ENCODE data around the gene CYTH2. TPM values are rescaled to one million over a fixed set of nuclear protein-coding genes. Genes with fewer than 3 reads are reported as not detected.

CYTH2 gene
- total and polyA plus RNA-seq, 9 of the 15 experiments (the other 6 are each of a cell fraction or from before 2014, with no cell fraction given) = 1.8 to 45.2 (median 23.8) TPM

GRCh38 chr19:48443256-48443655 lies 25.9 kb upstream of the CYTH2 start:
- no TSS peak for BruUV-seq (replicated peaks)
- H3K9me3 ChIP-seq (replicated peaks; ENCODE audit: control insufficient read depth, insufficient read depth, low read depth, low read length) = no peaks in the 10 kb centered on the region
- no peaks in the 10 kb centered on the region for H3K27me3 ChIP-seq (ENCODE audit: control insufficient read depth in 2 of 2, insufficient read depth in 2 of 2, low read length in 2 of 2)
- no peak for TF ChIP-seq HNRNPUL1 (IDR thresholded peaks at IDR 0.05; ENCODE audit: low read length)
- TF ChIP-seq ZBTB11 (CRISPR knock-in tag; IDR thresholded peaks at IDR 0.05) = no peak
- TF ChIP-seq RFX7 (CRISPR knock-in tag; IDR thresholded peaks at IDR 0.05) = no peak
- TF ChIP-seq ZNF583 (CRISPR knock-in tag; IDR thresholded peaks at IDR 0.05) = no peak
- TF ChIP-seq ZBTB33 (CRISPR knock-in tag; IDR thresholded peaks at IDR 0.05) = peak; percentile 63
- no peak for TF ChIP-seq E2F4 (CRISPR knock-in tag; IDR thresholded peaks at IDR 0.05; ENCODE audit: low read depth)
- 0 out of 2 replicates have a peak, but pooled peaks have one; percentile 25 for TF ChIP-seq HNRNPL (IDR thresholded peaks at IDR 0.05; ENCODE audit: low read depth, low read length)
- no peak for TF ChIP-seq ZNF280A (IDR thresholded peaks at IDR 0.05; ENCODE audit: low read depth, partially characterized antibody)
- DNase-seq (ENCODE audit: extremely low read depth in 1 of 4, low spot score in 3 of 4) = peak in 1 of 4 experiments; percentile 11
- H2AFZ ChIP-seq (ENCODE audit: low read depth, low read length) = no peak overlapping the region
- peaks cover 12 to 14% of the 10 kb centered on the region in 2 experiments for H3K4me1 ChIP-seq (replicated peaks in 1 of 2; ENCODE audit: control insufficient read depth in 2 of 2, insufficient read depth in 2 of 2, low read length in 2 of 2)
- intact Hi-C loops (cut with micrococcal nuclease) = no loop called here
- peaks cover 42% of the 10 kb centered on the region for H3K36me3 ChIP-seq (ENCODE audit: control insufficient read depth, insufficient read depth, low read length)
- in situ Hi-C loops (cut with MboI) = no loop called here
- H3K9ac ChIP-seq (ENCODE audit: insufficient read depth in 1 of 2, low read depth in 2 of 2, low read length in 2 of 2) = no peak overlapping the region
- no peaks in the 10 kb centered on the region for H4K20me1 ChIP-seq (replicated peaks; ENCODE audit: control insufficient read depth, insufficient read depth, low read length)
- no peak for FAIRE-seq
- no peak for ATAC-seq
- no peak overlapping the region for H3K4me3 ChIP-seq
- 93% methylated on average over 28 of the region's 60 CpGs for WGBS (ENCODE audit: insufficient coverage, low coverage, missing lambda C conversion rate)
- no peaks in the 10 kb centered on the region for H3K9me1 ChIP-seq (ENCODE audit: control insufficient read depth, insufficient read depth, low read length)
- ChIA-PET CTCF (ENCODE audit: low intra/inter-chr PET ratio) (no interaction called here), POLR2A (no interaction called here)
- H3K4me2 ChIP-seq (ENCODE audit: insufficient read depth, low read length) = no peak overlapping the region
- H3K27ac ChIP-seq (ENCODE audit: extremely low read depth, low read depth, low read length) = no peak overlapping the region
- H3K79me2 ChIP-seq (ENCODE audit: control insufficient read depth, insufficient read depth, low read length) = peaks cover 25% of the 10 kb centered on the region

All from K562 (cell line).